Measurements from ENCODE around the gene PIGQ. TPM values are rescaled to one million over a fixed set of nuclear protein-coding genes. Genes with fewer than 3 reads are reported as not detected.

PIGQ gene
- total RNA-seq, 4 donors from 2014 or later = 30.4 to 42.4 (median 36.8) TPM

DNA sequence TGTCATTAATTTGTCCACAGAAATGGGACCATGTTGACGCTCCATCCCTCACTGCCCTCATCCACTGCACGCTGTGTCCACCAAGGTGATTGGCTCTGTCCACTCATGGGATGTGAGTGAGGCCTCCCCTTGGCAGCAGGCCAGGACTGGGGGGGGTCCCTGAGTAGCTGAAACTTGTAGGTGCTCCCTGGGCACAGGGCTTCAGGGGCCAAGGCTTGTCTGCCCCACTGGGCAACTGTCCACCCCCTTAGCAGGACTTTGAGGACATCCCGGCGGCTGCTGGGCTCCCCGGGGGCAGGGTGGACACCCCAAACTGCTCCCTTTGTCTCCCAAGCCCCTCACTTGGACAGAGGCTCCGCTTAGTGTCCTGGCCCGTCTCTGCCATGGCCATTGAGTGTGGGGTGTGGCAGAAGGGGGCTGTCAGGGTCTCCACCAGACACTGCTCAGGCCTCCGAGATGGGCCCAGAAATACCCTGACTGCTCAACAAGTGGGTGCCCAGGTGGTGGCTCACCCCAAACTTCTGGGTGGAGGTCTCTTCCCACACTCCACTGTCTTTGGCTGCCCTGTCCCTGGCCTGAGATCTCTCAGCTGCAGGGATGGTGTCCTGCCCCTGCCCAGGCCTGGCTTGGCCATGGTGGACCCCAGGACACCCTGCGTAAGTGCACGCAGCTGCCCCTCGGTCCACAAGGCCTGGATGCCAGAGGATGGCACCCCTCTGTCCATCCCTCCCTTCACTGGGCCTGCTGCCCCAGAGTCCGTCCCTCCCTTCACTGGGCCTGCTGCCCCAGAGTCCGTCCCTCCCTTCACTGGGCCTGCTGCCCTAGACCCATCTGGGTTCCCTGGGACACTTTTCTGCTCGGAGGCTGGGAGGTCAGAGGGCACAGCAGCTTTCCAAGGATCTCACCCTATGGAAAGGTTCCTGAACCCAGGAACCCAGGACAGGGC lies 17.1 kb downstream of the PIGQ start:
- 62% methylated on average over 3 of the region's 14 CpGs; no CpG with 5 or more reads in 1 of the 2 donors for WGBS, 2 donors (ENCODE audit: low coverage in 1 of 2)
- H3K27ac ChIP-seq = peak overlapping the region in 1 of 4 donors; percentile 21
- H3K36me3 ChIP-seq = peaks cover 0 to 13% of the 10 kb centered on the region in 2 donors
- ATAC-seq = no peak
- H3K4me1 ChIP-seq = peaks cover 0 to 45% (median 18%) of the 10 kb centered on the region in 3 donors
- H3K27me3 ChIP-seq = peaks cover 11% of the 10 kb centered on the region
- no peaks in the 10 kb centered on the region for H3K9me3 ChIP-seq
- no peak for TF ChIP-seq EP300 (IDR thresholded peaks at IDR 0.05)
- no peak for TF ChIP-seq POLR2A (IDR thresholded peaks at IDR 0.05)
- TF ChIP-seq POLR2AphosphoS5 (IDR thresholded peaks at IDR 0.05) = no peak
- TF ChIP-seq, protein P1, sequence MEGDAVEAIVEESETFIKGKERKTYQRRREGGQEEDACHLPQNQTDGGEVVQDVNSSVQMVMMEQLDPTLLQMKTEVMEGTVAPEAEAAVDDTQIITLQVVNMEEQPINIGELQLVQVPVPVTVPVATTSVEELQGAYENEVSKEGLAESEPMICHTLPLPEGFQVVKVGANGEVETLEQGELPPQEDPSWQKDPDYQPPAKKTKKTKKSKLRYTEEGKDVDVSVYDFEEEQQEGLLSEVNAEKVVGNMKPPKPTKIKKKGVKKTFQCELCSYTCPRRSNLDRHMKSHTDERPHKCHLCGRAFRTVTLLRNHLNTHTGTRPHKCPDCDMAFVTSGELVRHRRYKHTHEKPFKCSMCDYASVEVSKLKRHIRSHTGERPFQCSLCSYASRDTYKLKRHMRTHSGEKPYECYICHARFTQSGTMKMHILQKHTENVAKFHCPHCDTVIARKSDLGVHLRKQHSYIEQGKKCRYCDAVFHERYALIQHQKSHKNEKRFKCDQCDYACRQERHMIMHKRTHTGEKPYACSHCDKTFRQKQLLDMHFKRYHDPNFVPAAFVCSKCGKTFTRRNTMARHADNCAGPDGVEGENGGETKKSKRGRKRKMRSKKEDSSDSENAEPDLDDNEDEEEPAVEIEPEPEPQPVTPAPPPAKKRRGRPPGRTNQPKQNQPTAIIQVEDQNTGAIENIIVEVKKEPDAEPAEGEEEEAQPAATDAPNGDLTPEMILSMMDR (IDR thresholded peaks at IDR 0.05) = no peak
- no peak overlapping the region for H3K4me3 ChIP-seq

DNA sequence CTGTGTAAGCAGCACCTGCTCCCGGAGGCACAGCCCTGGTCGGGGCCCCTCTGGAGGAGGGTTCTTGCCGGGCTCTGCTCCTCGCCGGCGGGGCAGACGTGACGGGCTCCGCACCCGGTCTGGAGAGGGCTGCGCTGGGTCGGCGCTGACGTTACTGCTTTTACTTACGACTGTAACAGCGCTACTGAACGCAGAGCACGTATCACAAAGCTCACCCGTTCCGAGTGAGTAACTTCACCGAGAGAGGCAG lies 18.8 kb downstream of the PIGQ start:
- Histone ChIP-seq H3K4me1 (peaks cover 0 to 61% (median 18%) of the 10 kb centered on the region in 3 donors), H3K4me3 (peak overlapping the region; percentile 64 to 96), H3K27ac (peak overlapping the region; percentile 87 to 99 (median 92)), H3K27me3 (peaks cover 11% of the 10 kb centered on the region), H3K36me3 (peaks cover 0 to 8% of the 10 kb centered on the region in 2 donors), H3K9me3 (no peaks in the 10 kb centered on the region)
- WGBS, 2 donors (ENCODE audit: low coverage in 1 of 2) = no CpG with 5 or more reads among the region's 21 CpGs
- peak; percentile 28 for TF ChIP-seq POLR2AphosphoS5 (IDR thresholded peaks at IDR 0.05)
- TF ChIP-seq, protein P1 (IDR thresholded peaks at IDR 0.05) = no peak
- no peak for ATAC-seq

- Histone ChIP-seq H3K27me3 (peaks cover 11% of the 10 kb centered on the region), H3K4me3 (peak overlapping the region; percentile 64 to 96), H3K4me1 (peaks cover 0 to 66% (median 18%) of the 10 kb centered on the region in 3 donors), H3K27ac (peak overlapping the region; percentile 87 to 99 (median 92)), H3K9me3 (no peaks in the 10 kb centered on the region), H3K36me3 (peaks cover 0 to 13% of the 10 kb centered on the region in 2 donors)
- TF ChIP-seq, protein P1 (IDR thresholded peaks at IDR 0.05) = peak in 2 of 4 experiments; percentile 18 to 21
- peak; percentile 83 for TF ChIP-seq POLR2AphosphoS5 (IDR thresholded peaks at IDR 0.05)
- no peak for TF ChIP-seq EP300 (IDR thresholded peaks at IDR 0.05)
- TF ChIP-seq POLR2A (IDR thresholded peaks at IDR 0.05) = peak; percentile 86 to 92
- ATAC-seq = peak; percentile 91
- 0% methylated on average over 1 of the region's 107 CpGs; no CpG with 5 or more reads in 1 of the 2 donors for WGBS, 2 donors (ENCODE audit: low coverage in 1 of 2)
These were observed 19.3 kb downstream of the PIGQ start for GRCh38 chr16:588889-589657.

GRCh38 chr16:589658-590187 lies 20.0 kb downstream of the PIGQ start, which contains the start of gene RAB40C:
TSS of gene RAB40C (plus strand) at chr16:590066. CDS start at chr16:590292, 226 bp downstream.
- Histone ChIP-seq H3K27me3 (peaks cover 11% of the 10 kb centered on the region), H3K27ac (peak within 1 kb of the TSS; percentile 87 to 99 (median 92)), H3K4me1 (peaks cover 0 to 68% (median 18%) of the 10 kb centered on the region in 3 donors), H3K36me3 (peaks cover 0 to 20% of the 10 kb centered on the region in 2 donors), H3K9me3 (no peaks in the 10 kb centered on the region), H3K4me3 (peak within 1 kb of the TSS; percentile 89 to 96)
- 0% methylated on average over 1 to 12 of the region's 67 CpGs for WGBS, 2 donors (ENCODE audit: low coverage in 1 of 2)
- TF ChIP-seq EP300 (IDR thresholded peaks at IDR 0.05) (no peak), POLR2AphosphoS5 (IDR thresholded peaks at IDR 0.05) (peak; percentile 66)
- peak; percentile 95 for ATAC-seq
